GM12878 (cell line): ENCODE data around the gene NOXA1.

Source experiments
- ATF3 ChIP-seq: IDR thresholded peaks from 2 replicates; pipeline ENCODE4 v1.6.1; 2011; ENCODE audit warnings: low read depth, mild to moderate bottlenecking, low read length, moderate library complexity, borderline replicate concordance; ENCODE audit errors: extremely low read depth
- POLR2A ChIP-seq: IDR thresholded peaks from 2 replicates; pipeline ENCODE4 v1.6.1; 2011; ENCODE audit warnings: low read depth, mild to moderate bottlenecking, low read length
- RAD21 ChIP-seq: IDR thresholded peaks from 2 replicates; pipeline ENCODE4 v1.6.1; 2011; ENCODE audit warnings: mild to moderate bottlenecking, low read depth, low read length, moderate library complexity; ENCODE audit not compliant: insufficient read depth
- RB1 ChIP-seq: fragments of 450-650 bp; formaldehyde crosslinking; IDR thresholded peaks from 2 replicates; pipeline ENCODE4 v1.6.1; 2017; ENCODE audit warnings: mild to moderate bottlenecking, borderline replicate concordance
- ZBTB40 ChIP-seq: fragments of 450-650 bp; IDR thresholded peaks from 2 replicates; pipeline ENCODE4 v1.6.1; 2016; ENCODE audit warnings: mild to moderate bottlenecking, moderate library complexity, borderline replicate concordance
- TF ChIP-seq, protein P1 (sequence below): fragments of 450-650 bp; IDR thresholded peaks from 2 replicates; pipeline ENCODE4 v1.6.1; 2016; ENCODE audit warnings: mild to moderate bottlenecking
- TF ChIP-seq, protein P2 (sequence below), 3 experiments: IDR thresholded peaks in 2 of 3; conservative IDR thresholded peaks in 1 of 3; 2 replicates each; pipeline ENCODE4 v1.5.1; 2011; ENCODE audit warnings: low read depth in 3 of 3, low read length in 3 of 3, mild to moderate bottlenecking in 3 of 3, control low read depth in 2 of 3, moderate library complexity in 2 of 3, inconsistent platforms in 1 of 3, mixed read lengths in 1 of 3; ENCODE audit not compliant: control insufficient read depth in 2 of 3, insufficient read depth in 1 of 3; ENCODE audit errors: extremely low read depth in 1 of 3

- TF ChIP-seq POLR2A (no peak), RAD21 (no peak), ATF3 (no peak), ZBTB40 (no peak), RB1 (no peak)
- TF ChIP-seq, protein P1, sequence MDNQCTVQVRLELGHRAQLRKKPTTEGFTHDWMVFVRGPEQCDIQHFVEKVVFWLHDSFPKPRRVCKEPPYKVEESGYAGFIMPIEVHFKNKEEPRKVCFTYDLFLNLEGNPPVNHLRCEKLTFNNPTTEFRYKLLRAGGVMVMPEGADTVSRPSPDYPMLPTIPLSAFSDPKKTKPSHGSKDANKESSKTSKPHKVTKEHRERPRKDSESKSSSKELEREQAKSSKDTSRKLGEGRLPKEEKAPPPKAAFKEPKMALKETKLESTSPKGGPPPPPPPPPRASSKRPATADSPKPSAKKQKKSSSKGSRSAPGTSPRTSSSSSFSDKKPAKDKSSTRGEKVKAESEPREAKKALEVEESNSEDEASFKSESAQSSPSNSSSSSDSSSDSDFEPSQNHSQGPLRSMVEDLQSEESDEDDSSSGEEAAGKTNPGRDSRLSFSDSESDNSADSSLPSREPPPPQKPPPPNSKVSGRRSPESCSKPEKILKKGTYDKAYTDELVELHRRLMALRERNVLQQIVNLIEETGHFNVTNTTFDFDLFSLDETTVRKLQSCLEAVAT: no peak
- TF ChIP-seq, protein P2, sequence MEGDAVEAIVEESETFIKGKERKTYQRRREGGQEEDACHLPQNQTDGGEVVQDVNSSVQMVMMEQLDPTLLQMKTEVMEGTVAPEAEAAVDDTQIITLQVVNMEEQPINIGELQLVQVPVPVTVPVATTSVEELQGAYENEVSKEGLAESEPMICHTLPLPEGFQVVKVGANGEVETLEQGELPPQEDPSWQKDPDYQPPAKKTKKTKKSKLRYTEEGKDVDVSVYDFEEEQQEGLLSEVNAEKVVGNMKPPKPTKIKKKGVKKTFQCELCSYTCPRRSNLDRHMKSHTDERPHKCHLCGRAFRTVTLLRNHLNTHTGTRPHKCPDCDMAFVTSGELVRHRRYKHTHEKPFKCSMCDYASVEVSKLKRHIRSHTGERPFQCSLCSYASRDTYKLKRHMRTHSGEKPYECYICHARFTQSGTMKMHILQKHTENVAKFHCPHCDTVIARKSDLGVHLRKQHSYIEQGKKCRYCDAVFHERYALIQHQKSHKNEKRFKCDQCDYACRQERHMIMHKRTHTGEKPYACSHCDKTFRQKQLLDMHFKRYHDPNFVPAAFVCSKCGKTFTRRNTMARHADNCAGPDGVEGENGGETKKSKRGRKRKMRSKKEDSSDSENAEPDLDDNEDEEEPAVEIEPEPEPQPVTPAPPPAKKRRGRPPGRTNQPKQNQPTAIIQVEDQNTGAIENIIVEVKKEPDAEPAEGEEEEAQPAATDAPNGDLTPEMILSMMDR (IDR thresholded peaks at IDR 0.05 in 2 of 3, conservative IDR thresholded peaks at IDR 0.05 in 1 of 3; ENCODE audit: control insufficient read depth in 2 of 3, extremely low read depth in 1 of 3, insufficient read depth in 1 of 3, low read depth in 3 of 3, low read length in 3 of 3): no peak
Measured at GRCh38 chr9:137465720-137466388, 42.7 kb downstream of the NOXA1 start.
